NCI-H2029 (cell line): Measurements from ENCODE around the gene GNAT3.

Experiments used
- DNase-seq: peaks from one replicate; lab custom pipeline; 2025; lab: John Stamatoyannopoulos, UW

GNAT3 gene

GRCh38 chr7:80499350-80499953, 12.4 kb downstream of the GNAT3 start:
- no peak for DNase-seq

GRCh38 chr7:80498481-80499349, 13.1 kb downstream of the GNAT3 start:
- no peak for DNase-seq

GRCh38 chr7:80496586-80496985, 15.3 kb downstream of the GNAT3 start:
- DNase-seq, result no peak

- no peak for DNase-seq
These were observed 18.6 kb downstream of the GNAT3 start for GRCh38 chr7:80493121-80493849.

GRCh38 chr7:80491462-80491861, 20.4 kb downstream of the GNAT3 start:
- no peak for DNase-seq

GRCh38 chr7:80488851-80489370, 23.0 kb downstream of the GNAT3 start:
- DNase-seq, result no peak

- DNase-seq, result no peak
These were observed 23.5 kb downstream of the GNAT3 start for GRCh38 chr7:80488406-80488805.

- no peak for DNase-seq
These were observed 26.1 kb downstream of the GNAT3 start for GRCh38 chr7:80485721-80486120.

GRCh38 chr7:80482950-80483349, 28.9 kb downstream of the GNAT3 start:
- DNase-seq, result no peak

- DNase-seq, result no peak
These were observed 30.5 kb downstream of the GNAT3 start for GRCh38 chr7:80481196-80481884.

- no peak for DNase-seq
These were observed 31.3 kb downstream of the GNAT3 start for GRCh38 chr7:80480566-80480965.

- no peak for DNase-seq
These were observed 33.2 kb downstream of the GNAT3 start for GRCh38 chr7:80478683-80479082.

- DNase-seq, result no peak
These were observed 35.8 kb downstream of the GNAT3 start for GRCh38 chr7:80476035-80476434.

- DNase-seq, result no peak
These were observed 36.5 kb downstream of the GNAT3 start for GRCh38 chr7:80475383-80475782.

- no peak for DNase-seq
These were observed 38.1 kb downstream of the GNAT3 start for GRCh38 chr7:80473751-80474150.

GRCh38 chr7:80472491-80473200, 39.2 kb downstream of the GNAT3 start:
- DNase-seq, result no peak

GRCh38 chr7:80468931-80469714, 42.7 kb downstream of the GNAT3 start:
- DNase-seq, result no peak

- DNase-seq, result no peak
These were observed 44.8 kb downstream of the GNAT3 start for GRCh38 chr7:80467069-80467468.

GRCh38 chr7:80466636-80467035, 45.2 kb downstream of the GNAT3 start:
- DNase-seq, result no peak

- DNase-seq, result no peak
These were observed 47.7 kb downstream of the GNAT3 start for GRCh38 chr7:80464211-80464610.
